ENCODE measurements around the gene C9orf85.

DNA sequence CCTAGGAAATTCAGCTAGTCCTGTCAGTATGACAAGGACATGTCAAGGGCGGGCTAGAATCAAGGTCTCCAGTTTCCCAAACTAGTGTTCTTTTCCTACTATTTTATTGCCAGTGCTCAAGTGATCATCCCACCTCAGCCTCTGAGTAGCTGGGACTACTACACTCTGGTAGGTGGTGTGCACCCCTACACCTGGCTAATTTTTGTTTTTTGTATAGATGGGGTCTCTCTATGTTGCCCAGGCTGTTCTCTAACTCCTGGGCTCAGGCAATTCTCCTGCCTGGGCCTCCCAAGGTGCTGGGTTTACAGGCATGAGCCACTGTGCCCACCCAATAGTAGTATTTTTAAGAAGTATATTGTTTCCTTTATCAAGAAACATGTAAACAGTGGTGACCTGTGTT is 54.0 kb downstream of the C9orf85 start:
- no peak for TF ChIP-seq EZH2 (IDR thresholded peaks at IDR 0.05; ENCODE audit: borderline replicate concordance, low read length)
- TF ChIP-seq, protein P1, sequence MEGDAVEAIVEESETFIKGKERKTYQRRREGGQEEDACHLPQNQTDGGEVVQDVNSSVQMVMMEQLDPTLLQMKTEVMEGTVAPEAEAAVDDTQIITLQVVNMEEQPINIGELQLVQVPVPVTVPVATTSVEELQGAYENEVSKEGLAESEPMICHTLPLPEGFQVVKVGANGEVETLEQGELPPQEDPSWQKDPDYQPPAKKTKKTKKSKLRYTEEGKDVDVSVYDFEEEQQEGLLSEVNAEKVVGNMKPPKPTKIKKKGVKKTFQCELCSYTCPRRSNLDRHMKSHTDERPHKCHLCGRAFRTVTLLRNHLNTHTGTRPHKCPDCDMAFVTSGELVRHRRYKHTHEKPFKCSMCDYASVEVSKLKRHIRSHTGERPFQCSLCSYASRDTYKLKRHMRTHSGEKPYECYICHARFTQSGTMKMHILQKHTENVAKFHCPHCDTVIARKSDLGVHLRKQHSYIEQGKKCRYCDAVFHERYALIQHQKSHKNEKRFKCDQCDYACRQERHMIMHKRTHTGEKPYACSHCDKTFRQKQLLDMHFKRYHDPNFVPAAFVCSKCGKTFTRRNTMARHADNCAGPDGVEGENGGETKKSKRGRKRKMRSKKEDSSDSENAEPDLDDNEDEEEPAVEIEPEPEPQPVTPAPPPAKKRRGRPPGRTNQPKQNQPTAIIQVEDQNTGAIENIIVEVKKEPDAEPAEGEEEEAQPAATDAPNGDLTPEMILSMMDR (IDR thresholded peaks at IDR 0.05; ENCODE audit: low read length), result no peak
